Esophagus (tissue), 2 donors: ENCODE data around the gene NUDT21. TPM values are rescaled to one million over a fixed set of nuclear protein-coding genes. Genes with fewer than 3 reads are reported as not detected.
A peak's percentile ranks its signal among the peaks of the same experiment; 100 is the strongest.

ENCODE experiments used
- H3K27ac ChIP-seq, 2 donors: one replicate each; pipeline ENCODE4 v1.5.1; 2013; ENCODE audit warnings: low read depth in 2 of 2, mild to moderate bottlenecking in 2 of 2, inconsistent platforms in 1 of 2, low read length in 1 of 2, moderate library complexity in 1 of 2
- H3K27me3 ChIP-seq, 2 donors: one replicate each; pipeline ENCODE4 v1.6.1; 2013; ENCODE audit warnings: low read length in 2 of 2, control low read depth in 1 of 2, mild to moderate bottlenecking in 1 of 2; ENCODE audit not compliant: insufficient read depth in 2 of 2, control insufficient read depth in 1 of 2
- H3K36me3 ChIP-seq, 2 donors: one replicate each; pipeline ENCODE4 v1.6.1; 2013; ENCODE audit warnings: low read length in 1 of 2; ENCODE audit not compliant: control insufficient read depth in 2 of 2, insufficient read depth in 2 of 2
- H3K4me1 ChIP-seq, 2 donors: one replicate each; pipeline ENCODE4 v1.6.1; 2013; ENCODE audit warnings: low read length in 1 of 2; ENCODE audit not compliant: control insufficient read depth in 2 of 2, insufficient read depth in 2 of 2
- H3K4me3 ChIP-seq, 2 donors: one replicate each; pipeline ENCODE4 v1.5.1; 2013; ENCODE audit warnings: low read length in 2 of 2, mild to moderate bottlenecking in 2 of 2, low read depth in 1 of 2, moderate library complexity in 1 of 2
- H3K9me3 ChIP-seq, 2 donors: one replicate each; pipeline ENCODE4 v1.6.1; 2013; ENCODE audit warnings: mild to moderate bottlenecking in 2 of 2, low read depth in 1 of 2, low read length in 1 of 2, moderate library complexity in 1 of 2; ENCODE audit not compliant: control insufficient read depth in 2 of 2, insufficient read depth in 1 of 2
- WGBS, 2 donors: extraction: QIAGEN DNeasy Blood & Tissue Kit; methylation state at CpG; one replicate each; pipeline ENCODE4 v1.1.7; 2013; 5-methylcytosine and 5-hydroxymethylcytosine counted together
- polyA plus RNA-seq, 2 donors: library from polyadenylated mRNA; stranded (reverse); fragments of 200-250 nt; gene quantifications; one replicate each; pipeline ENCODE4 v1.2.3, GENCODE V29; 2013
- donor health status: healthy with polysubstance abuse.
- donor health status: Bipolar disorder and iron deficiency.

Gene NUDT21
- polyA plus RNA-seq, 2 donors, result 29.5 to 40.1 TPM

- no peaks in the 10 kb centered on the region for H3K36me3 ChIP-seq
- peaks cover 3 to 4% of the 10 kb centered on the region in 2 donors for H3K4me1 ChIP-seq
- H3K9me3 ChIP-seq, result no peaks in the 10 kb centered on the region
- 91 to 93% methylated on average over 5 of the region's 5 CpGs for WGBS, 2 donors
- no peak overlapping the region for H3K27ac ChIP-seq
- H3K4me3 ChIP-seq, result no peak overlapping the region
- H3K27me3 ChIP-seq, result no peaks in the 10 kb centered on the region
Observed at GRCh38 chr16:56421976-56422669, 29.0 kb downstream of the NUDT21 start.

- Histone ChIP-seq H3K27ac (no peak overlapping the region), H3K4me1 (peaks cover 3 to 4% of the 10 kb centered on the region in 2 donors), H3K27me3 (no peaks in the 10 kb centered on the region), H3K36me3 (no peaks in the 10 kb centered on the region), H3K4me3 (no peak overlapping the region), H3K9me3 (no peaks in the 10 kb centered on the region)
- WGBS, 2 donors, result 82 to 94% methylated on average over 2 of the region's 2 CpGs
Observed at GRCh38 chr16:56421313-56421712, 29.8 kb downstream of the NUDT21 start.

- Histone ChIP-seq H3K27me3 (no peaks in the 10 kb centered on the region), H3K36me3 (no peaks in the 10 kb centered on the region), H3K4me1 (peaks cover 3 to 4% of the 10 kb centered on the region in 2 donors)
Observed at GRCh38 chr16:56420613-56421012, 30.5 kb downstream of the NUDT21 start.

GRCh38 chr16:56419740-56420548 lies 31.2 kb downstream of the NUDT21 start:
- Histone ChIP-seq H3K4me1 (peaks cover 3 to 4% of the 10 kb centered on the region in 2 donors), H3K36me3 (no peaks in the 10 kb centered on the region), H3K4me3 (no peak overlapping the region), H3K27me3 (no peaks in the 10 kb centered on the region), H3K27ac (peak overlapping the region; percentile 40 to 55), H3K9me3 (no peaks in the 10 kb centered on the region)
- WGBS, 2 donors, result 78 to 80% methylated on average over 8 of the region's 8 CpGs

More at GRCh38 chr16:56420613-56421012, 30.5 kb downstream of the NUDT21 start:
- Histone ChIP-seq H3K9me3 (no peaks in the 10 kb centered on the region), H3K27ac (no peak overlapping the region), H3K4me3 (no peak overlapping the region)

GRCh38 chr16:56417138-56417537 lies 34.0 kb downstream of the NUDT21 start:
- H3K9me3 ChIP-seq, result no peaks in the 10 kb centered on the region
- no peaks in the 10 kb centered on the region for H3K27me3 ChIP-seq
- peaks cover 0 to under 1% of the 10 kb centered on the region in 2 donors for H3K4me1 ChIP-seq
- no peaks in the 10 kb centered on the region for H3K36me3 ChIP-seq
- 91 to 96% methylated on average over 4 of the region's 4 CpGs for WGBS, 2 donors
- no peak overlapping the region for H3K27ac ChIP-seq
- no peak overlapping the region for H3K4me3 ChIP-seq

GRCh38 chr16:56415875-56416274 lies 35.3 kb downstream of the NUDT21 start:
- no peaks in the 10 kb centered on the region for H3K36me3 ChIP-seq
- no peaks in the 10 kb centered on the region for H3K9me3 ChIP-seq
- H3K27me3 ChIP-seq, result no peaks in the 10 kb centered on the region
- H3K4me3 ChIP-seq, result no peak overlapping the region
- WGBS, 2 donors, result 84 to 85% methylated on average over 4 of the region's 4 CpGs
- no peaks in the 10 kb centered on the region for H3K4me1 ChIP-seq
- H3K27ac ChIP-seq, result no peak overlapping the region

GRCh38 chr16:56414366-56414765 lies 36.8 kb downstream of the NUDT21 start:
- no peaks in the 10 kb centered on the region for H3K27me3 ChIP-seq
- H3K9me3 ChIP-seq, result no peaks in the 10 kb centered on the region
- H3K27ac ChIP-seq, result no peak overlapping the region
- no peak overlapping the region for H3K4me3 ChIP-seq
- no peaks in the 10 kb centered on the region for H3K36me3 ChIP-seq
- H3K4me1 ChIP-seq, result no peaks in the 10 kb centered on the region
- 84 to 94% methylated on average over 5 of the region's 5 CpGs for WGBS, 2 donors

GRCh38 chr16:56413381-56413780 lies 37.8 kb downstream of the NUDT21 start:
- Histone ChIP-seq H3K27ac (no peak overlapping the region), H3K9me3 (no peaks in the 10 kb centered on the region), H3K4me3 (no peak overlapping the region), H3K36me3 (no peaks in the 10 kb centered on the region), H3K4me1 (no peaks in the 10 kb centered on the region), H3K27me3 (no peaks in the 10 kb centered on the region)
- WGBS, 2 donors, result 80 to 92% methylated on average over 5 of the region's 5 CpGs

GRCh38 chr16:56411624-56412023 lies 39.5 kb downstream of the NUDT21 start:
- peaks cover 3 to 4% of the 10 kb centered on the region in 2 donors for H3K36me3 ChIP-seq
- 94% methylated on average over 2 of the region's 2 CpGs for WGBS, 2 donors
- no peaks in the 10 kb centered on the region for H3K9me3 ChIP-seq
- no peaks in the 10 kb centered on the region for H3K4me1 ChIP-seq
- H3K27ac ChIP-seq, result no peak overlapping the region
- no peak overlapping the region for H3K4me3 ChIP-seq
- H3K27me3 ChIP-seq, result no peaks in the 10 kb centered on the region
